Measurements from ENCODE around the gene EPAS1. TPM values are rescaled to one million over a fixed set of nuclear protein-coding genes. Genes with fewer than 3 reads are reported as not detected.

EPAS1 gene
- total and polyA plus RNA-seq, 9 of the 15 experiments (the other 6 are each of a cell fraction or from before 2014, with no cell fraction given) = 0.25 to 11.2 (median 4.1) TPM

DNA sequence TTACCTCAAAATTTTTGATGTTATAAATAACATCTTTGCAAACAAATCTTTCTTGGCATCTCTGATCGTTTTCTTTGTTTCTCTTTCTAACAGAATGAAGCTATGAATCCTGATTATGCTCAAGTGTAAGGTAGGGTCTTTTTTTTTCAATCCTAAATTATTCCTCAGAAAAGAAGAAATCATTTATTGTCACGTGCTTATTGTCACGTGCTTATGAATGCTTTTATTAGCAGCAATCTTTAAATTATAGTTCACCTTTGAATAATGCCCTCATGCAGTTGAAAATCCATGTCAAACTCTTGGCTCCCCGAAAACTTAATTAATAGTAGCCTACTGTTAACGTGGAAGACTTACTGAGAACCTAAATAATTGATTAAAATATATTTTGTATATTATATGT, 39.2 kb upstream of the EPAS1 start (continued):
- TF ChIP-seq ZNF197 (CRISPR knock-in tag; IDR thresholded peaks at IDR 0.05; ENCODE audit: low read depth) (no peak), MAFG (tag; conservative IDR thresholded peaks at IDR 0.05) (no peak), KLF6 (CRISPR knock-in tag; IDR thresholded peaks at IDR 0.05; ENCODE audit: borderline replicate concordance) (no peak)

DNA sequence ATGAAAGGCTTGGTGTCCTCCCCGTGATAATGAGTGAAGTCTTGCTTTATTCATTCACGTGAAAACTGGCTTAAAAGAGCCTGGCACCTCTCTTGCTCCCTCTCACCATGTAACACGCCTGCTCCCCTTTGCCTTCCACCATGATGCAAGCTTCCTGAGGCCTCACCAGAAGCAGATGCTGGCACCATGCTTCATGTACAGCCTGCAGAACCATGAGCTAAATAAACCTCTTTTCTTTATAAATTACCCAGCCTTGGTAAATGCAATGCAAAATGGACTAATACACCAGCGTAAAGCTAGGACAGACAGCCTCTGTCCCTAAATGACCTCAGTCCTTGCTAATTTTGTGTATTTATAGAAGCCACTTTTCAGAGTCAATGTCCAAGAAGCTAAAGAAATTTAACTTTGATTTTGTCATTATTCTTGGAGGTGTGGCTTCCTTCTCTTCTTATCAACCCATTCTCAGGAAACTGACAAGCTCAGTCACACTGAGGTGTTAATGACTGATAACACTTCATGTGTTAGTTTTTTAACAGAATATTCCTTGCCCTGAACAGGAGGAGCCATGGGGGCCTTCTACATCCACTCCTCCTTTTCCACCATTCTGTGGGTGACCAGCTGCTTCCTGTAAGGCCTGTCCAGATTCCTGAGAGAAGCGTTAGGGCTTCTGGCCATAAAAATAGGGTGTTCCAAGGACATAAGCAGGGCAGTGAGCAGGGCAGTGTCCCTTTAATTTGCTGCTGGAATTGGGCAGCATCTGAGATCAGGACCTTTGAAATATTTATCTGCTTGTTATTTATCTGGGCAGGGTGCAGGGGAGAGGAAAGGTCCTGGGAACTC, 38.0 kb upstream of the EPAS1 start:
- Histone ChIP-seq H3K4me3 (no peak overlapping the region), H3K27ac (ENCODE audit: extremely low read depth, low read depth, low read length) (peak overlapping the region; percentile 51; the same call in 2 of the 3 replicates), H3K9ac (ENCODE audit: insufficient read depth in 1 of 2, low read depth in 2 of 2, low read length in 2 of 2) (no peak overlapping the region; a peak in 1 of 4 replicates), H3K4me1 (replicated peaks in 1 of 2; ENCODE audit: control insufficient read depth in 2 of 2, insufficient read depth in 2 of 2, low read length in 2 of 2) (peaks cover 6 to 39% of the 10 kb centered on the region in 2 experiments; a peak in 4 of 5 replicates), H3K9me1 (ENCODE audit: control insufficient read depth, insufficient read depth, low read length) (no peaks in the 10 kb centered on the region), H3K27me3 (ENCODE audit: control insufficient read depth in 2 of 2, insufficient read depth in 2 of 2, low read length in 2 of 2) (no peaks in the 10 kb centered on the region), H3K4me2 (ENCODE audit: insufficient read depth, low read length) (peak overlapping the region; percentile 46), H3K36me3 (ENCODE audit: control insufficient read depth, insufficient read depth, low read length) (no peaks in the 10 kb centered on the region), H2AFZ (ENCODE audit: low read depth, low read length) (peak overlapping the region; percentile 60), H4K20me1 (replicated peaks; ENCODE audit: control insufficient read depth, insufficient read depth, low read length) (no peaks in the 10 kb centered on the region), H3K79me2 (ENCODE audit: control insufficient read depth, insufficient read depth, low read length) (no peaks in the 10 kb centered on the region), H3K9me3 (replicated peaks; ENCODE audit: control insufficient read depth, insufficient read depth, low read depth, low read length) (peaks cover 3% of the 10 kb centered on the region; the same call in 1 of the 2 replicates)
- DNase-seq (ENCODE audit: extremely low read depth in 1 of 4, low spot score in 3 of 4) = peak; percentile 81 to 83 (median 82)
- no TSS peak for BruUV-seq (replicated peaks)
- peak; percentile 90 for FAIRE-seq
- ChIA-PET POLR2A (interaction anchor here (0.7 to 1.2 kb wide), 5 partner anchors 9 to 15 kb away, joined by 3 to 8 read pairs (median 3); no protein-coding TSS in a partner anchor), CTCF (ENCODE audit: low intra/inter-chr PET ratio) (no interaction called here)
- in situ Hi-C loops (cut with MboI) (no loop called here), intact Hi-C loops (cut with micrococcal nuclease) (loop anchor here (1.0 kb wide), 1 partner anchor 81 kb away; no protein-coding TSS in a partner anchor)
- WGBS (ENCODE audit: insufficient coverage, low coverage, missing lambda C conversion rate) = 50% methylated on average over 5 of the region's 5 CpGs
- peak; percentile 86 for ATAC-seq
- TF ChIP-seq MEIS2 (IDR thresholded peaks at IDR 0.05; ENCODE audit: partially characterized antibody) = peak; percentile 77
- TF ChIP-seq HDAC1 (IDR thresholded peaks at IDR 0.05) = peak in 1 of 2 experiments; percentile 39; a peak in 1 of 4 replicates
- TF ChIP-seq, protein P1, sequence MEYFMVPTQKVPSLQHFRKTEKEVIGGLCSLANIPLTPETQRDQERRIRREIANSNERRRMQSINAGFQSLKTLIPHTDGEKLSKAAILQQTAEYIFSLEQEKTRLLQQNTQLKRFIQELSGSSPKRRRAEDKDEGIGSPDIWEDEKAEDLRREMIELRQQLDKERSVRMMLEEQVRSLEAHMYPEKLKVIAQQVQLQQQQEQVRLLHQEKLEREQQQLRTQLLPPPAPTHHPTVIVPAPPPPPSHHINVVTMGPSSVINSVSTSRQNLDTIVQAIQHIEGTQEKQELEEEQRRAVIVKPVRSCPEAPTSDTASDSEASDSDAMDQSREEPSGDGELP (CRISPR knock-in tag; IDR thresholded peaks at IDR 0.05; ENCODE audit: borderline replicate concordance) = peak; percentile 62
- TF ChIP-seq KHSRP (IDR thresholded peaks at IDR 0.05) = no peak
- TF ChIP-seq CTBP1 (IDR thresholded peaks at IDR 0.05; ENCODE audit: borderline replicate concordance) = peak; percentile 61; the same call in 1 of the 2 replicates
- no peak for TF ChIP-seq RBM14 (IDR thresholded peaks at IDR 0.05; ENCODE audit: borderline replicate concordance, insufficient read depth, low read depth, low read length)
- no peak for TF ChIP-seq MTA1 (IDR thresholded peaks at IDR 0.05; ENCODE audit: borderline replicate concordance)
- peak; percentile 92 for TF ChIP-seq TAL1 (IDR thresholded peaks at IDR 0.05)
- TF ChIP-seq CHD1 (IDR thresholded peaks at IDR 0.05; ENCODE audit: low read length) = no peak
- peak; percentile 71 to 77 for TF ChIP-seq TRIM24 (IDR thresholded peaks at IDR 0.05)
- TF ChIP-seq, protein P2, sequence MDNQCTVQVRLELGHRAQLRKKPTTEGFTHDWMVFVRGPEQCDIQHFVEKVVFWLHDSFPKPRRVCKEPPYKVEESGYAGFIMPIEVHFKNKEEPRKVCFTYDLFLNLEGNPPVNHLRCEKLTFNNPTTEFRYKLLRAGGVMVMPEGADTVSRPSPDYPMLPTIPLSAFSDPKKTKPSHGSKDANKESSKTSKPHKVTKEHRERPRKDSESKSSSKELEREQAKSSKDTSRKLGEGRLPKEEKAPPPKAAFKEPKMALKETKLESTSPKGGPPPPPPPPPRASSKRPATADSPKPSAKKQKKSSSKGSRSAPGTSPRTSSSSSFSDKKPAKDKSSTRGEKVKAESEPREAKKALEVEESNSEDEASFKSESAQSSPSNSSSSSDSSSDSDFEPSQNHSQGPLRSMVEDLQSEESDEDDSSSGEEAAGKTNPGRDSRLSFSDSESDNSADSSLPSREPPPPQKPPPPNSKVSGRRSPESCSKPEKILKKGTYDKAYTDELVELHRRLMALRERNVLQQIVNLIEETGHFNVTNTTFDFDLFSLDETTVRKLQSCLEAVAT (IDR thresholded peaks at IDR 0.05) = no peak
- no peak for TF ChIP-seq ARID2 (IDR thresholded peaks at IDR 0.05)
- TF ChIP-seq ZNF311 (CRISPR knock-in tag; IDR thresholded peaks at IDR 0.05) = no peak
- no peak for TF ChIP-seq NR3C1 (CRISPR knock-in tag; IDR thresholded peaks at IDR 0.05)
